ENCODE measurements around the gene GPR162. TPM values are rescaled to one million over a fixed set of nuclear protein-coding genes. Genes with fewer than 3 reads are reported as not detected.

GPR162 gene
- total and polyA plus RNA-seq, 8 donors, result 1.3 to 9.3 (median 4.0) TPM

DNA sequence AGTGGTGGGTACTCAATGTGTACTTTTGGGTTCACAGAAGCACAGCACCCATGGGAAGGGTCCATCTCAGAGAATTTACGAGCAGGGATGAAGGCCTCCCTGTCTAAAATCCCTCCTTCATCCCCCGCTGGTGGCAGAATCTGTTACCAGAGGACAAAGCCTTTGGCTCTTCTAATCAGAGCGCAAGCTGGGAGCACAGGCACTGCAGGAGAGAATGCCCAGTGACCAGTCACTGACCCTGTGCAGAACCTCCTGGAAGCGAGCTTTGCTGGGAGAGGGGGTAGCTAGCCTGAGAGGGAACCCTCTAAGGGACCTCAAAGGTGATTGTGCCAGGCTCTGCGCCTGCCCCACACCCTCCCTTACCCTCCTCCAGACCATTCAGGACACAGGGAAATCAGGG, 1.5 kb upstream of the GPR162 start:
- TF ChIP-seq POLR2AphosphoS5 (IDR thresholded peaks at IDR 0.05), result no peak
- no peak for TF ChIP-seq POLR2A (IDR thresholded peaks at IDR 0.05)
- TF ChIP-seq EP300 (IDR thresholded peaks at IDR 0.05), result no peak
- TF ChIP-seq, protein P1, sequence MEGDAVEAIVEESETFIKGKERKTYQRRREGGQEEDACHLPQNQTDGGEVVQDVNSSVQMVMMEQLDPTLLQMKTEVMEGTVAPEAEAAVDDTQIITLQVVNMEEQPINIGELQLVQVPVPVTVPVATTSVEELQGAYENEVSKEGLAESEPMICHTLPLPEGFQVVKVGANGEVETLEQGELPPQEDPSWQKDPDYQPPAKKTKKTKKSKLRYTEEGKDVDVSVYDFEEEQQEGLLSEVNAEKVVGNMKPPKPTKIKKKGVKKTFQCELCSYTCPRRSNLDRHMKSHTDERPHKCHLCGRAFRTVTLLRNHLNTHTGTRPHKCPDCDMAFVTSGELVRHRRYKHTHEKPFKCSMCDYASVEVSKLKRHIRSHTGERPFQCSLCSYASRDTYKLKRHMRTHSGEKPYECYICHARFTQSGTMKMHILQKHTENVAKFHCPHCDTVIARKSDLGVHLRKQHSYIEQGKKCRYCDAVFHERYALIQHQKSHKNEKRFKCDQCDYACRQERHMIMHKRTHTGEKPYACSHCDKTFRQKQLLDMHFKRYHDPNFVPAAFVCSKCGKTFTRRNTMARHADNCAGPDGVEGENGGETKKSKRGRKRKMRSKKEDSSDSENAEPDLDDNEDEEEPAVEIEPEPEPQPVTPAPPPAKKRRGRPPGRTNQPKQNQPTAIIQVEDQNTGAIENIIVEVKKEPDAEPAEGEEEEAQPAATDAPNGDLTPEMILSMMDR (IDR thresholded peaks at IDR 0.05), result no peak
- WGBS, 5 donors, result 53 to 79% (median 70%) methylated on average over 5 of the region's 5 CpGs
- intact Hi-C loops (cut with DNase I; ENCODE audit: low total_unique reads), result loop anchor here (10.0 kb wide), 1 partner anchor 75 kb away; no protein-coding TSS in a partner anchor
- Histone ChIP-seq H3K36me3 (peaks cover 0 to under 1% (median 0%) of the 10 kb centered on the region in 4 donors), H3K9me3 (no peaks in the 10 kb centered on the region), H3K27me3 (peaks cover 0 to 56% (median 35%) of the 10 kb centered on the region in 3 donors), H3K4me1 (peaks cover 15 to 24% (median 21%) of the 10 kb centered on the region in 4 donors), H3K27ac (no peak overlapping the region), H3K4me3 (no peak overlapping the region)
- no peak for DNase-seq

DNA sequence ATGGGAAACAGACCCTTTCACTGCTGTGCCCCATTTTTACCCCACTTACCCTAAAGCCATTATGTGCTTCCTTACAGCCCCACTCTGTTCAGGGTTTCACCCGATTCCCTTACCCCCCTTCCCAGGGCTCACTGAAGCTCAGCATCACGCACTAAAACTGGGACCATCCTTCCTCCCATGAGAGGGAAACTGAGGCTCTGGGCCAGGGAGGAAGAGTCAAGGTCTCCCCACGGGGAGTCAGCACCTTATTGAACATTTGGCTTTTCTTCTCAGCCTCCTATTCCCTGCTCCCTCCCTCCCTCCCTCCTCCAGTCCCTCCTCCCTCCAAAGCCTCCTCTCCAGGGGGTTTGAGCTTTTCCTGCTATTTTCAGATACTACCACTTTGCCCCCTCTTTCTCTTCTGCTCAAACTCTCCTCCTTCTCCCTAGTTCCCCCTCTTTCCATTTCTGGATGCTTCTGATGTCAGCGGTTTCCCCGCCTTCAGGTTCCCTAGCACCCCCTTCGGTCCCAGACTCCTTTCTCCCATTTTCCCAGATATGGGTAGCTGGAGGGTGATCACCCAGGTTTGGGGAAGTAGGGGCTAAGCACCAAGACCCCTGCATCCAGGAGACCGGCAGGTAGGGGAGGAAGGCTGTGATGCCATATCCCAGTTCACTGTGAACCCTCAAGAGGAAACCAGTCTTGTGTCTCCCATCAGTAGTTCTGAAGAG, 960 bp downstream of the GPR162 start:
- TF ChIP-seq POLR2AphosphoS5 (IDR thresholded peaks at IDR 0.05) (no peak), EP300 (IDR thresholded peaks at IDR 0.05) (no peak), POLR2A (IDR thresholded peaks at IDR 0.05) (no peak)
- TF ChIP-seq, protein P1 (IDR thresholded peaks at IDR 0.05), result no peak
- Histone ChIP-seq H3K4me3 (peak overlapping the region in 2 of 4 donors; percentile 48 to 49), H3K36me3 (no peaks in the 10 kb centered on the region), H3K9me3 (no peaks in the 10 kb centered on the region), H3K27me3 (peaks cover 0 to 77% (median 38%) of the 10 kb centered on the region in 3 donors), H3K27ac (no peak overlapping the region), H3K4me1 (peaks cover 28 to 46% (median 37%) of the 10 kb centered on the region in 4 donors)
- WGBS, 5 donors, result 50 to 59% (median 55%) methylated on average over 7 of the region's 7 CpGs
- no peak for DNase-seq
- intact Hi-C loops (cut with DNase I; ENCODE audit: low total_unique reads), result loop anchor here (10.0 kb wide), 1 partner anchor 78 kb away; no protein-coding TSS in a partner anchor

GRCh38 chr12:6823182-6824084, 1.8 kb downstream of the GPR162 start:
- DNase-seq, result peak in 1 of 2 donors; percentile 23

More at GRCh38 chr12:6823182-6824084, 1.8 kb downstream of the GPR162 start:
- Histone ChIP-seq H3K9me3 (no peaks in the 10 kb centered on the region), H3K4me3 (no peak overlapping the region), H3K27ac (no peak overlapping the region), H3K36me3 (no peaks in the 10 kb centered on the region), H3K4me1 (peaks cover 28 to 54% (median 44%) of the 10 kb centered on the region in 4 donors), H3K27me3 (peaks cover 0 to 86% (median 38%) of the 10 kb centered on the region in 3 donors)
- 62 to 74% (median 70%) methylated on average over 5 to 12 of the region's 12 CpGs for WGBS, 5 donors
- intact Hi-C loops (cut with DNase I; ENCODE audit: low total_unique reads), result loop anchor here (10.0 kb wide), 1 partner anchor 79 kb away; no protein-coding TSS in a partner anchor
- TF ChIP-seq POLR2A (IDR thresholded peaks at IDR 0.05), result no peak
- TF ChIP-seq, protein P1 (IDR thresholded peaks at IDR 0.05), result no peak
- TF ChIP-seq POLR2AphosphoS5 (IDR thresholded peaks at IDR 0.05), result no peak
- TF ChIP-seq EP300 (IDR thresholded peaks at IDR 0.05), result no peak
